ENCODE data around the gene DUS3L.
"Not testable (repeated sequence)": the region's sequence is repeated elsewhere in the genome, so short reads cannot be mapped to it uniquely, and the experiment has no call there.

DUS3L gene

DNA sequence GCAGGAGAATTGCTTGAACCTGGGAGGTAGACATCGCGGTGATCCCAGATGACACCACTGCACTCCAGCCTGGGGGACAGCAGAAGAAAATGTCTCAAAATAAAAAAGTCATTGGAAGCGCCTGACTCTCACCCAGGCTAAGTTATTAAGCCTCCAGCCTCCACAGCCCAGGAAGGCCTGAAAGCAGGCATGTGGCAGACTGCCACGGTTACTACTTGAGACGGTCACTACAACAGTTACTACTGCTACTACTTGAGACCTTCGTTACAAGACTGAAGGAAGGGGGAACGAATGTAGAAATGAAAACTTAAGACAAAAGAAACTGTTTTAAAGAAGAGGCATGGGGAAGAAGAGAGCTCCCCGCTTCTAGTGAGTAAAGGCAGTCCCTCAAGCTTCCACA lies 16.0 kb downstream of the DUS3L start:
- DNase-seq (ENCODE audit: low read depth): no peak

DNA sequence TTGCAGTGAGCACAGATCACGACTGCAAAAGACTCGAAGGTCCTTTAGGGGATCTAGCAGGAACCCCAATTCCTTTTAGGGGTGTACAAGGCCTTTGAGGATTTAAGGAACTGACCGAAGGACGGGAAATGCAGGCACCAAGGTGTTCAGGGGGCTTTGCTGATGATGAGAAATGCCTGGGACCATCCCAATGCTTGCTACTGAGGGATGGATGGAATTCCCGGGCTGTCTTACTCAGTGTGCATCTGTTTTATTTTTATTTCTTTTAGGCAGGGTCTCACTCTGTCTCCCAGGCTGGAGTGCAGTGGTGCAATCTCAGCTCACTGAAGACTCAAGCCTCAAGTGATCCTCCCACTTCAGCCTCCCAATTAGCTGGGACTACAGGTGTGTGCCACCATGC lies 17.7 kb downstream of the DUS3L start:
- DNase-seq (ENCODE audit: low read depth): no peak

DNA sequence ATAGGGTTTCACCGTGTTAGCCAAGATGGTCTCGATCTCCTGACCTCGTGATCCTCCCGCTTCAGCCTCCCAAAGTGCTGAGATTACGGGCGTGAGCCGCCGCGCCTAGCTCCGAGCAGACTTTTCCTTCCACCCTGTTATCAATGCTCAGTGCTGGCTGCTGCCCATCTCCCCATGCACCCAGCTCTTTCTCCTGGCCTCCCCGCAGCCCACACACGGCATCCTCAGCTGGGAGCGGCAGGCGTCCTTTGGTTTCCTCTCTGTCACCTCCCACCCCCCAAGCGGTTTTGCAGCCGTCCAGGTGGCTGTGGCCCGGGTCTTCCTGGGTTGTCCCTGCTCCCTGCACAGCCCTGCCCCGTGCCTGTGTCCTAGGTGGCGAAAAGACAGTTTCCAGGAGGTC lies 18.5 kb downstream of the DUS3L start:
- DNase-seq (ENCODE audit: low read depth): no peak

DNA sequence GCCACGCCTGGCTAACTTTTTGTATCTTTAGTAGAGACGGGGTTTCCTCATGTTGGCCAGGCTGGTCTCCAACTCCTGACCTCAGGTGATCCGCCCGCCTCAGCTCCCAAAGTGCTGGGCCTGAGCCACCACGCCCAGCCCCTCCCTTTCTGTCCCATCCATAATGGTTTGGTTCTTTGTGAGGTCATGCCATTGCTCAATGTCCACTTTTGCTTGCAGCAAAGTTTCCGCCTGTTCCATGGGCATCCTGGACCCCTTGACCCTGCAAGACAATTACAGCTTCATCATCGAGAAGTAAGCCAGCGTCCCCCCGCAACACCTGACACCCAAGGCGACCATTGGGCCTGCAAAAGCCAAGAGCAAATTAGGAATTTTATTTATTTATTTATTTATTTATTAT lies 23.0 kb downstream of the DUS3L start:
- DNase-seq (ENCODE audit: low read depth): no peak

DNA sequence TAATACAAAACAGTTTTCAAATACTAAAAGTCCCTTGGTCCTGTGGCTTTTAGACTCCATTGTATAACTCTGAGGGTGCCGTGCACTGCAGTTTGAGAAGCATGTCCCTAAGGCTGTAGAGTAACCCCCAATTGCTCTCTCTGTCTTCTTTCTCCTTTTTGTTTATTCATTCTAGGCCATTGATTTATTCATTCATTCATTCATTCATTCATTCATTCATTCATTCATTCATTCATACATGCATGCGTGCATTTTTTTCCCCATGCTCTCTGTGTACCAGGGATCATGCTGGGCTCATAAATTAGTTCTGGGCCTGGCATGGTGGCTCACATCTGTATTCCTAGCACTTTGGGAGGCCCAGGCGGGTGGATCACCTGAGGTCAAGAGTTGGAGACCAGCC lies 25.7 kb downstream of the DUS3L start:
- no peak for DNase-seq (ENCODE audit: low read depth)

DNA sequence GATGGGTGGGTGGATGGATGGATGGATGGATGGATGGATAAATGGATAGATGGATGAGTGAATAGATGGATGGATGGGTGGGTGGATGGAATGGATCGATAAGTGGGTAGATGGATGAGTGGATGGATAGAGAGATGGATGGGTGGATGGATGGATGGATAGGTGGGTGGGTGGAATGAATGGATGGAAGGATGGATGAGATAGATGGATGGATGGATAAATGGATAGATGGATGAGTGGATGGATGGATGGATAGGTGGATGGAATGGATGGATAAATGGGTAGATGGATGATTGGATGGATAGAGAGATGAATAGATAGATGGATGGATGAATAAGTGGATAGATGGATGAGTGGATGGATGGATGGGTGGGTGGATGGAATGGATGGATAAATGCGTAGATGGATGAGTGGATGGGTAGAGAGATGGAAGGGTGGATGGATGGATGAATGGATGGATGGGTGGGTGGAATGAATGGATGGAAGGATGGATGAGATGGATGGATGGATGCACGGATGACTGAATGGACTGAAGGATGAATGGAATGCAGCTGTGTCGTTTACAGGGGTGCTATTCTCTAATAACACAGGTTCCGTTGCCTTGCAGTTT lies 28.2 kb downstream of the DUS3L start:
- DNase-seq (ENCODE audit: low read depth): no peak

DNA sequence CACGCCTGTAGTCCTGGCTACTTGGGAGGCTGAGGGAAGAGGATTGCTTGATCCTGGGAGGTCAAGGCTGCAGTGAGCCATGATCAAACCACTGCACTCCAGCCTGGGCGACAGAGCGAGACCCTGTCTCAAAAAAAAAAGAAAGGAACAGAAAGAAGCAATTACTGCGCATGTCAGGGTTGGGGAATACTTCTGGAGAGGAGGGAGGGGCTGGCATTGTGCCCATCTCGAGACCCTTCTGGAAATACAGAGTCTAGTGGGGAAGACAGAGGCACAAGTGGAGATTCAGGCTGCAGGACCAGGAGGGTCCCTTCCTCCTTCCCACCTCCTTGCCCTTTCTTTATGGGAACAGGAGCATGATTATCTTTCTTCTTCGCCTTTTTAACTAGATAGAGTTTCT lies 37.2 kb downstream of the DUS3L start:
- no peak for DNase-seq (ENCODE audit: low read depth)

DNA sequence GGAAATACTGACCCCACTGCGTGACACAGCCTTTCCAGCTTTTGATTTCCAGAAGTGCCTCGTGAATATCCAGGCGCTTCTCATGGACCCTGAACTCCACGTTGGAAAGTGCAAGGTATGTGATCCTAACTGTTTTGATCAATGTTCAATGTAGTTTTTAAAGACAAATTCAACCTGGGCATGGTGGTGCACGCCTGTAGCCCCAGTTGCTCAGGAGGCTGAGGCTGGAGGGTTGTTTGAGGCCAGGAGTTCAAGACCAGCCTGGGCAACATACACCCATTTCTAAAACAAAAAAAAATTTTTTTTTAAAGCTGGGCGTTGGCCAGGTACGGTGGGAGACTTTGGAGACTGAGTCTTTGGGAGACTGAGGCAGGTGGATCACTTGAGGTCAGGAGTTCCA lies 39.3 kb downstream of the DUS3L start:
- DNase-seq (ENCODE audit: low read depth): no peak

DNA sequence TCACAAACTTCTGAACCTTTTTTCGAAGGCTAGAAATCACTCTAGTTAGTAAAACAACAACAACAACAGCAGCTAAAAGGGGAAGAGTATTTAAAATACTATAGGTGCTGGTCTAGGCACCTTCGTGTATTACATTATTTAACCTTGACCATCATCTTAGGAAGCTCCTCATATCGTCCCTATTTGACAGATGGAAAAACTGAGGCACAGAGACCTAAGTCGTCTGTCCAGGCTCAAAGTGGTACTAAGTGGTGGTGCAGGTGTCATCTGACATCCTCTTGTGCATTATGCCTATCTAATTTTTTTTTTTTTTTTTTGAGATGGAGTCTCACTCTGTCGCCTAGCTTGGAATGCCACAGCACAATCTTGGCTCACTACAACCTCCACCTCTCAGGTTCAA lies 41.5 kb downstream of the DUS3L start:
- no peak for DNase-seq (ENCODE audit: low read depth)

DNA sequence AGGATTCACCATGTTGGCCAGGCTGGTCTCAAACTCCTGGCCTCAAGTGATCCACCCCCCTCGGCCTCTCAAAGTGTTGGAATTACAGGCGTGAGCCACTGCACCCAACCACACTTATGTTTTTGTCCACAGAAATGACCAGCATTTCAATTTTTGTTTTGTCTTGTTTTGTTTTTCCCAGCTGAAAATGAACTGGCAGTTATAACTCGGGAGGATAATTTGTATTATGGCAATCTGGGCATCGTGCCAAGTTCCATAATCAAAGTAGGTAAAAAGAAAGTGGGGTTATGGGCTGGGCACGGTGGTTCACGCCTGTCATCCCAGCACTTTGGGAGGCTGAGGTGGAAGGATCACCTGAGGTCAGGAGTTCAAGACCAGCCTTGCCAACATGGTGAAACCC lies 42.0 kb downstream of the DUS3L start:
- not testable (repeated sequence) for DNase-seq (ENCODE audit: low read depth)

DNA sequence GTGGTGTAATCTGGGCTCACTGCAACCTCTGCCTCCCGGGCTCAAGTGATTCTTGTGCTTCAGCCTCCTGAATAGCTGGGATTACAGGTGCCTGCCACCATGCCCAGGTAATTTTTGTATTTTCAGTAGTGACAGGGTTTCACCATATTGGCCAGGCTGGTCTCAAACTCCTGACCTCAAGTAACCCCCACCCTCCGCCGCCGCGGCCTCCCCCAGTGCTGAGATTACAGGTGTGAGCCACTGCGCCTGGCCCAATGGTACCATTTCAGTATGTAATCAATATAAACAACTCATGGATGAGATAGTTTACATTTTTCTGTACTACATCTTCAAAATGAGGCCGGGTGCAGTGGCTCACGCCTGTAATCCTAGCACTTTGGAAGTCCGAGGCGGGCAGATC lies 46.0 kb downstream of the DUS3L start:
- DNase-seq (ENCODE audit: low read depth): not testable (repeated sequence)

DNA sequence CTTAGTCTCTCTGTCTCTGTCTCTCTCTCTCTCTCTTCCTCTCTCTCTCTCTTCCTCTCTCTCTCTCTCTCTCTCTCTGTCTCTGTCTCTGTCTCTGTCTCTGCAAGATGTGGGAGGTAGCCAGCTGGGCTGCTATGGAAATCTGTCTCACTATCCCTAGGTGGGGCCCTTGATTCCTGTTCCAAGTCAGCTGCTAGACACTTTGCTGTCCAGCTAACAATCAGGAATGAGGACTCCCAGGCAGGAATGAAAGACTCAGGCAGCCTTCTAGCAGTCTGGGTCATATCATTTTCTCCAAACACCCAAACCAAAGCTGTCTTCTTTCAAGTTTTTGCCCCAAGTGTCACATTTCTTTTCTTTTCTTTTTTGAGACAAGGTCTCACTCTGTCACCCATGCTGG lies 47.3 kb downstream of the DUS3L start:
- no peak for DNase-seq (ENCODE audit: low read depth)

DNA sequence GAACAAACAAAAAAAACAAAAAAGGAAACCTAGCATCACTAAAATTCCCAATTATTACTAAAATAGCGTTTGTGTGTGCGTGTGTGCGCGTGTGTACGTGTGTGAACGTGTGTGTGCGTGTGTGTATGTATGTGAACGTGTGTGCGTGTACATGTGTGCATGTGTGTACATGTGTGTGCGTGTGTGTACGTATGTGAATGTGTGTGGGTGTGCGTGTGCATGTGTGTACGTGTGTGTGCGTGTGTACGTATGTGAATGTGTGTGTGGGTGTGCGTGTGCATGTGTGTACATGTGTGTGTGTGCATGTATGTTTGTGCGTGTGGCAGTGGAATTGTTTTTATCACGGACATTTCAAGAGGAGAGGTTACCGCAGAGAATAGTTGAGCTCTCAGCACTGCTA lies 48.9 kb downstream of the DUS3L start:
- no peak for DNase-seq (ENCODE audit: low read depth)

DNA sequence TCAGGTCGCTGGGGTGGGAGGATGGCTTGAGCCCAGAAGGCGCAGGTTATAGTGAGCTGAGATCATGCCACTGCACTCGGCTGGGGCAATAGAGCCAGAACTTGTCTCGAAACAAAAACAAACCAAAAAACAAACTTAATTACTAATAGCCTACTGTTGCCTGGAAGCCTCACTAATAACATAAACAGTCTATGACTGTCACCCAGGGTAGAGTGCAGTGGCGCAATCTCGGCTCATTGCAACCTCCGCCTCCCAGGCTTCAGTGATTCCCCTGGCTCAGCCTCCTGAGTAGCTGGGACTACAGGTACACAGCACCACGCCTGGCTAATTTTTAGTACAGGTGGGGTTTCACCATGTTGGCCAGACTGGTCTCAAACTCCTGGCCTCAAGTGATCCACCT lies 52.5 kb downstream of the DUS3L start:
- no peak for DNase-seq (ENCODE audit: low read depth)

Measured in activated gamma-delta T cell treated with anti-CD3 and anti-CD28 coated beads, Interleukin-2, amount 50 U/mL, for 16 hours (primary cell).